Osteoblast (primary cell): ENCODE measurements around the gene OVOL2. TPM values are rescaled to one million over a fixed set of nuclear protein-coding genes. Genes with fewer than 3 reads are reported as not detected.

Experiments used
- DNase-seq: peaks from one replicate; pipeline ENCODE4 v3.0.0; 2011; ENCODE audit warnings: low spot score, mixed read lengths; ENCODE audit not compliant: insufficient read length; ENCODE audit errors: missing footprints
- H2AFZ ChIP-seq: 2 replicates; pipeline ENCODE4 v1.6.0; 2011; ENCODE audit warnings: mild to moderate bottlenecking, low read length
- H3K27ac ChIP-seq: 2 replicates; pipeline ENCODE4 v1.5.1; 2011; ENCODE audit warnings: mild to moderate bottlenecking, low read depth, low read length, moderate library complexity
- H3K27me3 ChIP-seq: 2 replicates; pipeline ENCODE4 v1.6.0; 2012; ENCODE audit warnings: mild to moderate bottlenecking, control low read depth, inconsistent platforms, low read length, moderate library complexity; ENCODE audit not compliant: insufficient read depth
- H3K36me3 ChIP-seq: 2 replicates; pipeline ENCODE4 v1.5.1; 2011; ENCODE audit warnings: mild to moderate bottlenecking, low read length, control low read depth, moderate library complexity; ENCODE audit not compliant: insufficient read depth
- H3K4me1 ChIP-seq: 2 replicates; pipeline ENCODE4 v1.5.1; 2011; ENCODE audit warnings: mild to moderate bottlenecking, low read length, control low read depth, moderate library complexity; ENCODE audit not compliant: insufficient read depth
- H3K4me2 ChIP-seq: 2 replicates; pipeline ENCODE4 v1.6.0; 2011; ENCODE audit warnings: mild to moderate bottlenecking, low read length; ENCODE audit not compliant: insufficient read depth
- H3K4me3 ChIP-seq: fragments of 200-600 bp; sonication (generic); 3 replicates; pipeline ENCODE4 v1.5.1; 2012; ENCODE audit warnings: mild to moderate bottlenecking, low read length, inconsistent platforms; ENCODE audit not compliant: insufficient read depth
- H3K79me2 ChIP-seq: 2 replicates; pipeline ENCODE4 v1.6.0; 2012; ENCODE audit warnings: mild to moderate bottlenecking, low read length, control low read depth, inconsistent platforms; ENCODE audit not compliant: insufficient read depth
- H3K9me3 ChIP-seq: 2 replicates; pipeline ENCODE4 v1.5.1; 2011; ENCODE audit warnings: low read depth, low read length, control low read depth
- H4K20me1 ChIP-seq: 2 replicates; pipeline ENCODE4 v1.6.0; 2012; ENCODE audit warnings: mild to moderate bottlenecking, low read length, control low read depth; ENCODE audit not compliant: insufficient read depth
- CTCF ChIP-seq: IDR thresholded peaks from 2 replicates; pipeline ENCODE4 v1.5.1; 2011; ENCODE audit warnings: mild to moderate bottlenecking, low read depth, low read length, moderate library complexity; ENCODE audit errors: extremely low read depth
- total RNA-seq: library from RNA; depleted of rRNA; stranded (reverse); fragments of >200 nt; gene quantifications from 2 replicates; pipeline ENCODE4 v1.2.3, GENCODE V29; 2012

OVOL2 gene
- total RNA-seq, 1 donor = not detected

GRCh38 chr20:18020931-18021330 is 36.8 kb downstream of the OVOL2 start:
- TF ChIP-seq CTCF = no peak
- Histone ChIP-seq H3K9me3 (no peaks in the 10 kb centered on the region), H3K4me3 (no peak overlapping the region), H3K79me2 (no peaks in the 10 kb centered on the region), H3K4me2 (no peak overlapping the region), H3K36me3 (no peaks in the 10 kb centered on the region), H4K20me1 (no peaks in the 10 kb centered on the region), H3K27ac (no peak overlapping the region), H2AFZ (no peak overlapping the region), H3K4me1 (no peaks in the 10 kb centered on the region), H3K27me3 (no peaks in the 10 kb centered on the region)
- no peak for DNase-seq

GRCh38 chr20:18019068-18019467 is 38.6 kb downstream of the OVOL2 start:
- peak; percentile 58 for TF ChIP-seq CTCF
- H3K27ac ChIP-seq = no peak overlapping the region
- H3K4me3 ChIP-seq = no peak overlapping the region
- no peaks in the 10 kb centered on the region for H3K9me3 ChIP-seq
- H2AFZ ChIP-seq = no peak overlapping the region
- H3K4me2 ChIP-seq = no peak overlapping the region
- H4K20me1 ChIP-seq = no peaks in the 10 kb centered on the region
- no peaks in the 10 kb centered on the region for H3K36me3 ChIP-seq
- H3K79me2 ChIP-seq = no peaks in the 10 kb centered on the region
- no peaks in the 10 kb centered on the region for H3K27me3 ChIP-seq
- no peaks in the 10 kb centered on the region for H3K4me1 ChIP-seq
- DNase-seq = peak; percentile 82

GRCh38 chr20:18018100-18018499 is 39.6 kb downstream of the OVOL2 start:
- H3K4me3 ChIP-seq = no peak overlapping the region
- no peak overlapping the region for H3K27ac ChIP-seq
- no peak overlapping the region for H3K4me2 ChIP-seq
- H3K36me3 ChIP-seq = no peaks in the 10 kb centered on the region
- H3K79me2 ChIP-seq = no peaks in the 10 kb centered on the region
- no peaks in the 10 kb centered on the region for H4K20me1 ChIP-seq
- H3K9me3 ChIP-seq = no peaks in the 10 kb centered on the region
- TF ChIP-seq CTCF = no peak
- no peak for DNase-seq
- no peaks in the 10 kb centered on the region for H3K4me1 ChIP-seq
- no peak overlapping the region for H2AFZ ChIP-seq
- no peaks in the 10 kb centered on the region for H3K27me3 ChIP-seq

- H2AFZ ChIP-seq = no peak overlapping the region
Observed at GRCh38 chr20:18016772-18017171, 40.9 kb downstream of the OVOL2 start.

More at GRCh38 chr20:18016772-18017171, 40.9 kb downstream of the OVOL2 start:
- TF ChIP-seq CTCF = no peak
- no peaks in the 10 kb centered on the region for H3K9me3 ChIP-seq
- no peak overlapping the region for H3K27ac ChIP-seq
- no peaks in the 10 kb centered on the region for H4K20me1 ChIP-seq
- no peaks in the 10 kb centered on the region for H3K79me2 ChIP-seq
- no peaks in the 10 kb centered on the region for H3K36me3 ChIP-seq
- no peak overlapping the region for H3K4me3 ChIP-seq
- no peaks in the 10 kb centered on the region for H3K4me1 ChIP-seq
- H3K27me3 ChIP-seq = no peaks in the 10 kb centered on the region
- no peak for DNase-seq
- no peak overlapping the region for H3K4me2 ChIP-seq
